Astrocyte of the cerebellum (primary cell): ENCODE results near the gene RUBCN.
A peak's percentile ranks its signal among the peaks of the same experiment; 100 is the strongest.

Source experiments
- DNase-seq: peaks from one replicate; pipeline ENCODE4 v3.0.0-alpha.2; 2011; ENCODE audit warnings: low read depth
- H3K4me3 ChIP-seq: 2 replicates; pipeline ENCODE4 v1.5.1; 2011; ENCODE audit warnings: mild to moderate bottlenecking, low read depth, low read length, moderate library complexity
- CTCF ChIP-seq: IDR thresholded peaks from 2 replicates; pipeline ENCODE4 v1.5.1; 2012; ENCODE audit warnings: low read length, low read depth, moderate library complexity, mild to moderate bottlenecking; ENCODE audit errors: missing control alignments
- in situ Hi-C: cut with HindIII; loops from 2 replicates; pipeline ENCODE4 v1.10.0; 2017; ENCODE audit warnings: low sequenced_read_pairs

The RUBCN gene

GRCh38 chr3:197756704-197757103 lies 20.0 kb upstream of the RUBCN start:
- DNase-seq, result no peak
- in situ Hi-C loops, result no loop called here
- TF ChIP-seq CTCF, result no peak
- no peak overlapping the region for H3K4me3 ChIP-seq

GRCh38 chr3:197753263-197753662 lies 16.6 kb upstream of the RUBCN start:
- DNase-seq, result no peak
- TF ChIP-seq CTCF, result no peak
- in situ Hi-C loops, result no loop called here
- no peak overlapping the region for H3K4me3 ChIP-seq

GRCh38 chr3:197752107-197752506 lies 15.4 kb upstream of the RUBCN start:
- no peak overlapping the region for H3K4me3 ChIP-seq
- TF ChIP-seq CTCF, result no peak
- in situ Hi-C loops, result no loop called here
- DNase-seq, result no peak

- in situ Hi-C loops, result no loop called here
- peak overlapping the region; percentile 72 for H3K4me3 ChIP-seq
- no peak for DNase-seq
- no peak for TF ChIP-seq CTCF
Measured at GRCh38 chr3:197750858-197751737, 14.4 kb upstream of the RUBCN start.

- in situ Hi-C loops, result no loop called here
- DNase-seq, result peak; percentile 50
- TF ChIP-seq CTCF, result peak; percentile 24
- peak overlapping the region; percentile 72 for H3K4me3 ChIP-seq
Measured at GRCh38 chr3:197750396-197750831, 13.7 kb upstream of the RUBCN start.

- in situ Hi-C loops, result no loop called here
- TF ChIP-seq CTCF, result peak; percentile 30
Measured at GRCh38 chr3:197749601-197750395, 13.1 kb upstream of the RUBCN start, which contains the start of gene FYTTD1. TSS of gene FYTTD1 (plus strand) at chr3:197749883. CDS start at chr3:197749972, 89 bp downstream.

More at GRCh38 chr3:197749601-197750395, 13.1 kb upstream of the RUBCN start, which contains the start of gene FYTTD1:
- H3K4me3 ChIP-seq, result peak within 1 kb of the TSS; percentile 72
- peak; percentile 53 for DNase-seq
